Measurements from ENCODE around the gene RETSAT. TPM values are rescaled to one million over a fixed set of nuclear protein-coding genes. Genes with fewer than 3 reads are reported as not detected.
A peak's percentile ranks its signal among the peaks of the same experiment; 100 is the strongest.

Gene RETSAT
- total RNA-seq (11.7 TPM), polyA plus RNA-seq (ENCODE audit: insufficient read depth in 1 of 8, insufficient read length in 8 of 8, low replicate concordance in 1 of 8) (10 to 100 TPM in 7 of 8 donors, 1 to 10 TPM in 1; 7.9 to 19.2 (median 15.5) TPM)
- long read RNA-seq, donor 1, result 0 reads
- long read RNA-seq, donor 2, result 0 reads
- long read RNA-seq, donor 3, result 0 reads
- long read RNA-seq, donor 4, partial matches to known transcripts, result 0 of 1 reads
- long read RNA-seq, donor 4, other reads (novel, unspliced or antisense), result 0 of 1 reads
- long read RNA-seq, donor 5, partial matches to known transcripts, result 0 of 2 reads
- long read RNA-seq, donor 5, other reads (novel, unspliced or antisense), result 0 of 2 reads
- long read RNA-seq, donor 6, partial matches to known transcripts, result 0 of 3 reads
- long read RNA-seq, donor 6, other reads (novel, unspliced or antisense), result 0 of 3 reads
- long read RNA-seq, donor 7, partial matches to known transcripts, result 0 of 4 reads
- long read RNA-seq, donor 7, other reads (novel, unspliced or antisense), result 0 of 4 reads
- long read RNA-seq, donor 8, result 0 reads
- long read RNA-seq, donor 9, result 0 reads
- long read RNA-seq, donor 10, partial matches to known transcripts, result 0 of 2 reads
- long read RNA-seq, donor 10, other reads (novel, unspliced or antisense), result 0 of 2 reads
- long read RNA-seq, donor 11, result 0 reads

DNA sequence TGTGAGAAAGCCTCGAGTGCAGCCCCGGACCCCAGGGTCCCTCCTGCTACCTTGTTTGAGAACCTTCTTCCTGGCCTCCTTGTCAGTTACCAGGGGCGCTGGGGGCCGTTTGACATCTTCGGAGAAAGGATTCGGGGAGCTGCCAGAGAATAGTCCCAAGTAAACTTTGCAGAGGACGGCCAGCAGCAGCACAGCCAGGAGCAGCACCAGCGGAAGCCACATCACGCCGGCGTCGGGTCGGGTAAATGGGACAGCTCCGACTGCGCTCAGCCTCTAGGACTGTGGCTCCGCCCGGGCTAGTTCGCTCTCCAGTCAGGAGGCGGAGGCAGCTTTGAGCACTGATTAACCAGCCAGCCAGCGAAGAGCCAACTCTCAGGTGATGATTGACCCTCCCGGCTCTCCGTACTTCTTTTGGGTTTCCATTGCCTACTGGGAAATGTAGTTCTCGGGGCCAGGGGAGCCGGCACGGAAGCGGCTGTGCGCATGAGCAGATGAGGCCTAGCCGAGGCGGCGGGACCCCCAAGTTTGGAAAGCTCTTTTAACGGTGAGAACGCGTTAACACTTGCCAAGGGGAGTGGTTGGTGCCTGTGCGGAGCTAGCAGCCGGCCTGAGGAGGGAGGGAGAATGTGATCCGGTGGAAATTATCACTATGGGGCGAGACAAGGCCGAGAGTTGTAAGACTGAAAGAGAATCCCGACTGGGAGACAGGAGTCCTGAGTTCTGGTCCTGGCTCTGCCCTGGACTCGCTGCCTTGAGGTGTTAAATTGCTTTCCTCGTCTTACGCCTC is at the start of gene RETSAT, which contains the start of gene ELMOD3:
TSS of gene RETSAT (minus strand) at position 243 of the 787 bp plus-strand sequence. CDS start at position 222, 21 bp downstream.
TSS of gene ELMOD3 (plus strand) at position 484 of the 787 bp plus-strand sequence. CDS start 2,430 bp downstream, outside the sequence.
- H3K9me3 ChIP-seq (replicated peaks; ENCODE audit: control insufficient read depth, low read depth, low read length), result no peaks in the 10 kb centered on the region
- H3K27me3 ChIP-seq (ENCODE audit: control insufficient read depth, insufficient read depth, low read length), result no peaks in the 10 kb centered on the region
- peak within 1 kb of the TSS; percentile 84 for H3K27ac ChIP-seq (ENCODE audit: low read length)
- under 1% methylated on average over 40 of the region's 42 CpGs for WGBS (ENCODE audit: insufficient coverage)
- H3K36me3 ChIP-seq (ENCODE audit: control insufficient read depth, insufficient read depth, low read length), result peaks cover 49% of the 10 kb centered on the region
- H3K4me3 ChIP-seq (ENCODE audit: low read length), result peak within 1 kb of the TSS; percentile 67
- peak; percentile 100 for DNase-seq
- H3K4me1 ChIP-seq (ENCODE audit: control insufficient read depth, insufficient read depth, low read length), result peaks cover 15% of the 10 kb centered on the region

- Histone ChIP-seq H3K4me3 (ENCODE audit: low read length) (no peak overlapping the region), H3K9me3 (replicated peaks; ENCODE audit: control insufficient read depth, low read depth, low read length) (peaks cover 3% of the 10 kb centered on the region), H3K27me3 (ENCODE audit: control insufficient read depth, insufficient read depth, low read length) (no peaks in the 10 kb centered on the region), H3K4me1 (ENCODE audit: control insufficient read depth, insufficient read depth, low read length) (peaks cover 12% of the 10 kb centered on the region), H3K27ac (ENCODE audit: low read length) (no peak overlapping the region), H3K36me3 (ENCODE audit: control insufficient read depth, insufficient read depth, low read length) (peaks cover 2% of the 10 kb centered on the region)
- 95% methylated on average over 7 of the region's 8 CpGs for WGBS (ENCODE audit: insufficient coverage)
- DNase-seq, result no peak
Measured at GRCh38 chr2:85401844-85402243, 47.5 kb upstream of the RETSAT start.

GRCh38 chr2:85401464-85401805 is 47.1 kb upstream of the RETSAT start:
- H3K4me3 ChIP-seq (ENCODE audit: low read length), result no peak overlapping the region
- peaks cover 4% of the 10 kb centered on the region for H3K36me3 ChIP-seq (ENCODE audit: control insufficient read depth, insufficient read depth, low read length)
- 92% methylated on average over 2 of the region's 7 CpGs for WGBS (ENCODE audit: insufficient coverage)

DNA sequence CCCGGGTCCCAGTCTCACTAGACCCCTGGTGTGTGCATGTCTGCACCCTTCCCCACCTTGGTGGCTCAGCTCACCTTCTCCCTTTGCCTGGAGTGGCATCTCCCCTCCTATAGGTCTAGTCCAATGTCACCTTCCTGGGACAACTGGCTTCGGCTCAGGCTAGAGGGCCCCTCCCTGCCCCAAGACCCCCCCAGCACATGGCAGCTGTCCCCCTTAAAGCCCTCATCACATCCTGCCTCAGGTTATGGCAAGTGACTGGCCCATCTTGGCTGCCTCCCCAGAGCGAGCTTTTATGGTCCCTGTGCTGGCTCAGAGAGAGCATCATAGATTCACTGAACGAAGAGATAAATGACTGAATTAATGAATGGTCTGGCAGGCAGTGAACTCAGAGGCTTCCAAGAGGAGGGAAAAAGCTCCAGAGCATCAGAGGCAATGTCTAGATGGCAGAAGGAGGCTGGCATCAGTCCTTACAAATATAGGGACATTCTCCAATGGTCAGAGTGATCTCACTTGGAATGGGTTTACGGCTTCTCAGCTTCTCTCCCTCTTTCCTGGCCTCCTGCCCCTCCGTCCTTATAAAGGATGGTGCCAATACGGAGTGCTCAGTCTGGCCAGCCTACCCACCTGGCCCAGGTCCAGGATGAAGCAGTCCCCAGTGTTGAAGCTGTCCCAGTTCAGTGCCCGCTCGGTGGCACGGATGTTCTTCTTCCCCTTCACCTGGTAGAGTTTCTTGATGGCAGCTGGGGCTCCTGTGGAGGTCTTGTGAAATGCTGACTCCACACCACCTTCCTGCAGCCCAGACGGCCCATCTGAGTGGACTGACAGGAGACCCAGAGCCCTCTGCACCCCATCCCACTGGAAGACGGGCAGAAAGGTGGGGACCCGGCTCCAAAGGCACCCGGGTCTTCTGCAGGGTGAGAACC is 46.5 kb upstream of the RETSAT start:
- Histone ChIP-seq H3K36me3 (ENCODE audit: control insufficient read depth, insufficient read depth, low read length) (peaks cover 5% of the 10 kb centered on the region), H3K9me3 (replicated peaks; ENCODE audit: control insufficient read depth, low read depth, low read length) (peaks cover 3% of the 10 kb centered on the region), H3K4me3 (ENCODE audit: low read length) (no peak overlapping the region), H3K4me1 (ENCODE audit: control insufficient read depth, insufficient read depth, low read length) (peaks cover 16% of the 10 kb centered on the region), H3K27me3 (ENCODE audit: control insufficient read depth, insufficient read depth, low read length) (no peaks in the 10 kb centered on the region), H3K27ac (ENCODE audit: low read length) (no peak overlapping the region)
- DNase-seq, result no peak
- WGBS (ENCODE audit: insufficient coverage), result 74% methylated on average over 11 of the region's 14 CpGs

More at GRCh38 chr2:85401464-85401805, 47.1 kb upstream of the RETSAT start:
- Histone ChIP-seq H3K27me3 (ENCODE audit: control insufficient read depth, insufficient read depth, low read length) (no peaks in the 10 kb centered on the region), H3K4me1 (ENCODE audit: control insufficient read depth, insufficient read depth, low read length) (peaks cover 15% of the 10 kb centered on the region), H3K9me3 (replicated peaks; ENCODE audit: control insufficient read depth, low read depth, low read length) (peaks cover 3% of the 10 kb centered on the region), H3K27ac (ENCODE audit: low read length) (no peak overlapping the region)
- no peak for DNase-seq

DNA sequence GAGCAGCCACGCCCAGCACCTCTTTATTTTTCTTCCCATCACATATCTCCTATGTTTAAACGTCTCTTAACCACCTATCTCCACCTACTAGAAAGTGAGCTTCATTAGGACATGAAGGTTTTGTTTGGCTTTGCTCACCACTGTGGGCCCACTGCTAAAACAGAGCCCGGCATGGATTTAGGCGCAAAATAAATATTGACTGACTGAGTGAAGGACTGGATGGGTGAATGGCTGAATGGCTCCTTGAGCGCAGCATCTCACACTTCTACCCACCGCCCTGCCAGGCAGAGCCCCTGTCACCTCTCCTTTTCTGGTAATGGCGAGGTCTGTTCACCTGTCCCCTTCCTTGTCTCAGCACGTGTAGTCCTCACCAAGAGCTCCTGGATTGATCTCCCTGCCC is 45.7 kb upstream of the RETSAT start:
- H3K9me3 ChIP-seq (replicated peaks; ENCODE audit: control insufficient read depth, low read depth, low read length), result peaks cover 3% of the 10 kb centered on the region
- no peaks in the 10 kb centered on the region for H3K27me3 ChIP-seq (ENCODE audit: control insufficient read depth, insufficient read depth, low read length)
- DNase-seq, result no peak
- WGBS (ENCODE audit: insufficient coverage), result 100% methylated on average over 2 of the region's 8 CpGs
- H3K27ac ChIP-seq (ENCODE audit: low read length), result no peak overlapping the region
- H3K4me1 ChIP-seq (ENCODE audit: control insufficient read depth, insufficient read depth, low read length), result peaks cover 8% of the 10 kb centered on the region
- peaks cover 5% of the 10 kb centered on the region for H3K36me3 ChIP-seq (ENCODE audit: control insufficient read depth, insufficient read depth, low read length)
- H3K4me3 ChIP-seq (ENCODE audit: low read length), result no peak overlapping the region

DNA sequence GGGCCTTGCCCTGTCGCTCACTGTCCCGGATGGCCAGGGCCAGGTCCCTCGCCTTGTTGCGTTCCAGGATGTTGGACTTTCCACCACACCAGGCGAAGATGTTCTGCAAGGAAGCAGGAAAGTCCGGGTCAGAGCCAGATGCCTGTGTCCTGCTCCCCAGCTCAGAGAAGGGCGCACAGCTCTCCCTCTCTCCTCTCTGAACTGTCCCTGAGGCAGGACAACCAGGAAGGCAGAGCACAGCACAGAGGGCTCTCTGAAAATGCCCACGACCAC is 44.8 kb upstream of the RETSAT start:
- Histone ChIP-seq H3K4me3 (ENCODE audit: low read length) (no peak overlapping the region), H3K27ac (ENCODE audit: low read length) (no peak overlapping the region), H3K27me3 (ENCODE audit: control insufficient read depth, insufficient read depth, low read length) (no peaks in the 10 kb centered on the region), H3K36me3 (ENCODE audit: control insufficient read depth, insufficient read depth, low read length) (peaks cover 9% of the 10 kb centered on the region), H3K4me1 (ENCODE audit: control insufficient read depth, insufficient read depth, low read length) (peaks cover 7% of the 10 kb centered on the region), H3K9me3 (replicated peaks; ENCODE audit: control insufficient read depth, low read depth, low read length) (peaks cover 3% of the 10 kb centered on the region)
- 95% methylated on average over 8 of the region's 8 CpGs for WGBS (ENCODE audit: insufficient coverage)
- no peak for DNase-seq

GRCh38 chr2:85398426-85399182 is 44.3 kb upstream of the RETSAT start:
- peaks cover 2% of the 10 kb centered on the region for H3K9me3 ChIP-seq (replicated peaks; ENCODE audit: control insufficient read depth, low read depth, low read length)
- peaks cover 10% of the 10 kb centered on the region for H3K36me3 ChIP-seq (ENCODE audit: control insufficient read depth, insufficient read depth, low read length)
- H3K4me3 ChIP-seq (ENCODE audit: low read length), result no peak overlapping the region
- WGBS (ENCODE audit: insufficient coverage), result 74% methylated on average over 8 of the region's 8 CpGs
- H3K27ac ChIP-seq (ENCODE audit: low read length), result no peak overlapping the region
- DNase-seq, result no peak
- H3K27me3 ChIP-seq (ENCODE audit: control insufficient read depth, insufficient read depth, low read length), result no peaks in the 10 kb centered on the region
- H3K4me1 ChIP-seq (ENCODE audit: control insufficient read depth, insufficient read depth, low read length), result peaks cover 7% of the 10 kb centered on the region

DNA sequence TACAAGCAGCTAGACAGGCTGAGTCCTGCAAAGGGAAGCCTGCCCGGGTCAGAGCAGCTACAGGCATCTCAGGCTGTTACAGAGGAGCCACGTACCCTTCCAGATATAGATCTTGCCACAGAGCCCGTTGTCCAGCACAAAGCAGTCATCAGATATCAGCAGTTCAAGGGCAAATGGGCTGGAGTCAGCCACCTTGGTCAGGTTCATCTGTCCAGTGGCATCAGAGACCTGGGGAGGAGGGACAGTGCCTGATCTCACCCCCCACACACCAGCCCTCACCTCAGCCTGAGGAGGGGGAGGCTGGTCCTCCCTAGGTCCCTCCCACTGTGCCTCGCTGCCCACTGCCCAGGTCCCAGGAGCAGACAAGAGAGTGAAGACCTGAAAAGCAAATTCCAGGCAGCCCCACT is 43.6 kb upstream of the RETSAT start:
- no peak for DNase-seq
- peaks cover 10% of the 10 kb centered on the region for H3K36me3 ChIP-seq (ENCODE audit: control insufficient read depth, insufficient read depth, low read length)

More for the DNA sequence above, 43.6 kb upstream of the RETSAT start:
- Histone ChIP-seq H3K4me1 (ENCODE audit: control insufficient read depth, insufficient read depth, low read length) (peaks cover 7% of the 10 kb centered on the region), H3K9me3 (replicated peaks; ENCODE audit: control insufficient read depth, low read depth, low read length) (no peaks in the 10 kb centered on the region), H3K27me3 (ENCODE audit: control insufficient read depth, insufficient read depth, low read length) (no peaks in the 10 kb centered on the region), H3K4me3 (ENCODE audit: low read length) (no peak overlapping the region), H3K27ac (ENCODE audit: low read length) (no peak overlapping the region)
- 68% methylated on average over 2 of the region's 4 CpGs for WGBS (ENCODE audit: insufficient coverage)

Measured in muscle of leg (tissue), 16 donors.